OCI-LY7 (cell line): ENCODE data around the gene ZNF718. TPM values are rescaled to one million over a fixed set of nuclear protein-coding genes. Genes with fewer than 3 reads are reported as not detected.
"Not testable (repeated sequence)": the region's sequence is repeated elsewhere in the genome, so short reads cannot be mapped to it uniquely, and the experiment has no call there.

Source experiments
- BruUV-seq: library from RNA; stranded (reverse); fragments of 400-500 nt; replicated peaks from 2 replicates; lab custom pipeline; 2021; lab: Mats Ljungman, UMichigan
- CTCF ChIA-PET: fragments of 300-600 bp; sonication (Branson Sonifier 250); formaldehyde crosslinking; loops from one replicate; lab custom pipeline; 2022; ENCODE audit warnings: antibody characterized with exemption; ENCODE audit not compliant: unreplicated experiment; lab: Charles Lee
- POLR2A ChIA-PET: fragments of 300-600 bp; sonication (Branson Sonifier 250); formaldehyde crosslinking; loops from one replicate; lab custom pipeline; 2022; ENCODE audit warnings: antibody characterized with exemption; lab: Charles Lee
- DNase-seq: peaks from one replicate; pipeline ENCODE4 v3.0.0-alpha.2; 2015; ENCODE audit warnings: low spot score
- H2AFZ ChIP-seq: fragments of 200-600 bp; sonication (generic), shearing (Covaris generic); 2 replicates; pipeline ENCODE4 v1.6.1; 2014; ENCODE audit warnings: mild to moderate bottlenecking, antibody characterized with exemption, low read length, moderate library complexity
- H3K27ac ChIP-seq: fragments of 200-600 bp; sonication (generic); 2 replicates; pipeline ENCODE4 v1.5.1; 2014; ENCODE audit warnings: mixed run types, low read depth, mild to moderate bottlenecking, moderate library complexity, low read length, inconsistent platforms; ENCODE audit not compliant: poor library complexity, severe bottlenecking
- H3K36me3 ChIP-seq: fragments of 200-600 bp; sonication (generic); 2 replicates; pipeline ENCODE4 v1.6.1; 2014; ENCODE audit warnings: mild to moderate bottlenecking, antibody characterized with exemption, low read length, moderate library complexity, mixed read lengths; ENCODE audit not compliant: insufficient read depth
- H3K4me1 ChIP-seq: fragments of 200-600 bp; sonication (generic); 2 replicates; pipeline ENCODE4 v1.5.1; 2014; ENCODE audit warnings: mild to moderate bottlenecking, low read length; ENCODE audit not compliant: insufficient read depth, poor library complexity, severe bottlenecking
- H3K4me2 ChIP-seq: fragments of 200-600 bp; sonication (generic); 2 replicates; pipeline ENCODE4 v1.6.1; 2014; ENCODE audit warnings: mild to moderate bottlenecking, low read length
- H3K4me3 ChIP-seq: fragments of 200-600 bp; sonication (generic); 2 replicates; pipeline ENCODE4 v1.5.1; 2014; ENCODE audit warnings: mild to moderate bottlenecking, low read depth, low read length; ENCODE audit not compliant: poor library complexity, severe bottlenecking
- H3K79me2 ChIP-seq: fragments of 200-600 bp; sonication (generic); 2 replicates; pipeline ENCODE4 v1.6.1; 2016; ENCODE audit warnings: low read depth, mild to moderate bottlenecking, low read length, moderate library complexity, mixed read lengths; ENCODE audit not compliant: insufficient read depth
- H3K9me2 ChIP-seq: fragments of 200-600 bp; sonication (generic); 2 replicates; pipeline ENCODE4 v1.6.1; 2016; ENCODE audit warnings: mild to moderate bottlenecking, low read length, mixed read lengths; ENCODE audit not compliant: insufficient read depth
- H3K9me3 ChIP-seq: fragments of 200-600 bp; sonication (generic); 2 replicates; pipeline ENCODE4 v1.6.1; 2014; ENCODE audit warnings: mild to moderate bottlenecking, mixed run types, low read length, mixed read lengths
- H4K20me1 ChIP-seq: fragments of 200-600 bp; sonication (generic); 2 replicates; pipeline ENCODE4 v1.6.1; 2014; ENCODE audit warnings: mild to moderate bottlenecking, antibody characterized with exemption, low read length, moderate library complexity, mixed read lengths; ENCODE audit not compliant: insufficient read depth
- CTCF ChIP-seq: fragments of 200-600 bp; sonication (generic); conservative IDR thresholded peaks from 2 replicates; pipeline ENCODE4 v1.5.1; 2014; ENCODE audit warnings: mild to moderate bottlenecking, antibody characterized with exemption, low read length, moderate library complexity, mixed read lengths
- EZH2phosphoT487 ChIP-seq: fragments of 200-600 bp; sonication (generic); IDR thresholded peaks from 2 replicates; pipeline ENCODE4 v1.6.1; 2018; ENCODE audit warnings: low read depth, borderline replicate concordance, mild to moderate bottlenecking, mixed run types, antibody characterized with exemption, low read length, moderate library complexity, mixed read lengths
- intact Hi-C: fragments of 100-400 bp; cut with micrococcal nuclease; formaldehyde crosslinking; loops from one replicate; pipeline ENCODE4 v1.10.0; 2022; ENCODE audit not compliant: unreplicated experiment
- total RNA-seq, 2 experiments: library from RNA; depleted of rRNA in 1 of 2; stranded (reverse); fragments of >200 nt in 1 of 2; shearing (Covaris generic) in 1 of 2; gene quantifications; 2 replicates each; pipeline ENCODE4 v1.2.3, GENCODE V29; 2014 to 2022

Gene ZNF718
- total RNA-seq, 2 experiments from 2014 or later, result 13.2 to 18.7 TPM

GRCh38 chr4:121408-122084 is 2.8 kb upstream of the ZNF718 start:
- H3K27ac ChIP-seq, result no peak overlapping the region
- H3K4me1 ChIP-seq, result peaks cover 6% of the 10 kb centered on the region
- ChIA-PET POLR2A (no interaction called here), CTCF (no interaction called here)
- no TSS peak for BruUV-seq
- H2AFZ ChIP-seq, result peak overlapping the region; percentile 8; the same call in 1 of the 2 replicates
- no peak overlapping the region for H3K4me2 ChIP-seq
- peaks cover 20% of the 10 kb centered on the region for H3K79me2 ChIP-seq
- H3K9me2 ChIP-seq, result no peaks in the 10 kb centered on the region
- peak; percentile 18 for DNase-seq
- peaks cover 16% of the 10 kb centered on the region; the same call in 1 of the 2 replicates for H3K9me3 ChIP-seq
- H3K4me3 ChIP-seq, result no peak overlapping the region
- H4K20me1 ChIP-seq, result no peaks in the 10 kb centered on the region
- peaks cover 11% of the 10 kb centered on the region for H3K36me3 ChIP-seq
- intact Hi-C loops, result no loop called here
- no peak for TF ChIP-seq EZH2phosphoT487
- no peak for TF ChIP-seq CTCF

GRCh38 chr4:123922-124274 is 403 bp upstream of the ZNF718 start:
- H3K4me2 ChIP-seq, result peak overlapping the region; percentile 48; the same call in 1 of the 2 replicates
- H2AFZ ChIP-seq, result peak overlapping the region; percentile 69; the same call in 1 of the 2 replicates
- H4K20me1 ChIP-seq, DNase-seq, CTCF ChIA-PET, BruUV-seq, H3K4me1 ChIP-seq, H3K9me2 ChIP-seq: not testable (repeated sequence)
- H3K27ac ChIP-seq, result peak overlapping the region; percentile 71
- peaks cover 15% of the 10 kb centered on the region for H3K36me3 ChIP-seq
- peaks cover 24% of the 10 kb centered on the region for H3K79me2 ChIP-seq
- peaks cover 19% of the 10 kb centered on the region; the same call in 1 of the 2 replicates for H3K9me3 ChIP-seq
- intact Hi-C loops, result loop anchor here (1.0 kb wide), 1 partner anchor 10 kb away; no protein-coding TSS in a partner anchor
- POLR2A ChIA-PET, result interaction anchor here (1.5 kb wide), 1 partner anchor 11 kb away, joined by 4 read pairs; no protein-coding TSS in a partner anchor
- H3K4me3 ChIP-seq, result peak overlapping the region; percentile 81

DNA sequence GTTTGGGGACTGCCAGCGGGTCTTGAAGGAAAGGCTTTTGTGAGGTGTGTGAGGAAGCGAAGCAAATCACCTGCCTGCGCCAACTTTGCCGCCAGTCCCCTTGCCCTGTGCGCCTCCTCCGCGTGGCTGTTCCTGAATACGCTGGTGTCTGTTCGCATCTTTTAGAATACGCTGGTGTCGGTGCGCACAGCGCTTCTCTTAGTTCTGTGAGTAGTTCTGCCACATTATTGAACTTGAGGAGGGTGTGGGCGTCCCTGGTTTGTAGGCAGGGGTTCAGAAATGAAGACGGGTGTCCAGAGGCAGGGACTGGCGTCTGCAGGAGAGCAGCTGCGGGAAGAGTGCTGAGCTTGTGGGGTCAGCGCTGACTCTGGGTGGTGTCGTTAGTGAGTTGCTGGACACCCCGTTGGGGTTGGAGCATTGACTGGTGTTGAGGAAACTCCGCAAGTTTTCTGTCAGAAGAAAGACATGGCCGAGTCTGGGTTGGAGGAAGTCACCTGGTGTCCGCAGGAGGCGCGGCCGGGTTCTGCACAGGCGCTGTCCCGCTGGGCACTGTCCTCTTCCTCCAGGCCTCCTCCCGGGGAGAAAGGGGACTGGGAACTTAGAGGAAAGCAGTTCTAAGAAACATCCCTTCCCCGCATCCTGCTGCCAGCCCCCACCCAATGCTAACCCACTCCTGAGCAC is 930 bp downstream of the ZNF718 start:
- CTCF ChIA-PET, result interaction anchor here (0.6 kb wide), 1 partner anchor 326 kb away, joined by 3 read pairs; no protein-coding TSS in a partner anchor
- Histone ChIP-seq H3K9me3 (peaks cover 19% of the 10 kb centered on the region; the same call in 1 of the 2 replicates), H3K9me2 (no peaks in the 10 kb centered on the region), H3K79me2 (peaks cover 24% of the 10 kb centered on the region), H3K27ac (peak overlapping the region; percentile 71), H3K4me1 (peaks cover 6% of the 10 kb centered on the region), H2AFZ (peak overlapping the region; percentile 2; the same call in 1 of the 2 replicates), H3K4me2 (peak overlapping the region; percentile 64), H4K20me1 (no peaks in the 10 kb centered on the region), H3K4me3 (peak overlapping the region; percentile 81), H3K36me3 (peaks cover 15% of the 10 kb centered on the region)
- intact Hi-C loops, result no loop called here
- DNase-seq, result peak; percentile 44
- no TSS peak for BruUV-seq
- POLR2A ChIA-PET, result interaction anchor here (1.0 to 1.5 kb wide), 3 partner anchors 10 to 374 kb away, joined by 3 to 4 read pairs (median 3); no protein-coding TSS in a partner anchor
- TF ChIP-seq EZH2phosphoT487, result no peak
- no peak for TF ChIP-seq CTCF
